IMR-90 (cell line): ENCODE data around the gene BTBD18. TPM values are rescaled to one million over a fixed set of nuclear protein-coding genes. Genes with fewer than 3 reads are reported as not detected.

Experiments used
- ATAC-seq: fragments of 200-7000 bp; cut with Tn5 transposase; 2 replicates; pipeline ENCODE4 v1.9.1; 2020; ENCODE audit warnings: low read depth, mild to moderate bottlenecking, moderate library complexity
- BruUV-seq: library from RNA; stranded (reverse); fragments of 400-500 nt; replicated peaks from 2 replicates; lab custom pipeline; 2021; lab: Mats Ljungman, UMichigan
- CTCF ChIA-PET: fragments of 300-600 bp; formaldehyde crosslinking; extraction: SDS; loops from one replicate; lab custom pipeline; 2021; ENCODE audit warnings: antibody characterized with exemption; lab: Yijun Ruan, JAX
- POLR2A ChIA-PET: fragments of 300-600 bp; sonication (Branson Sonifier 250); formaldehyde crosslinking; loops from one replicate; lab custom pipeline; 2022; ENCODE audit warnings: antibody characterized with exemption; ENCODE audit not compliant: unreplicated experiment; lab: Charles Lee
- DNase-seq: peaks from one replicate; pipeline ENCODE4 v3.0.0; 2013
- H2AFZ ChIP-seq: replicated peaks from 2 replicates; pipeline ENCODE3; 2013; ENCODE audit warnings: low read length, mild to moderate bottlenecking; ENCODE audit not compliant: poor library complexity
- H2AK5ac ChIP-seq: 2 replicates; pipeline ENCODE4 v1.6.1; 2013; ENCODE audit warnings: low read depth, low read length, inconsistent platforms
- H2AK9ac ChIP-seq: replicated peaks from 2 replicates; pipeline ENCODE3; 2013; ENCODE audit warnings: mild to moderate bottlenecking, low read depth, low read length, moderate library complexity; ENCODE audit not compliant: poor library complexity
- H2BK120ac ChIP-seq: 2 replicates; pipeline ENCODE4 v1.6.1; 2013; ENCODE audit warnings: low read depth, low read length, inconsistent platforms
- H2BK15ac ChIP-seq: 3 replicates; pipeline ENCODE4 v1.6.1; 2013; ENCODE audit warnings: low read depth, low read length, inconsistent platforms
- H2BK20ac ChIP-seq: 2 replicates; pipeline ENCODE4 v1.6.1; 2013; ENCODE audit warnings: low read depth, mild to moderate bottlenecking, inconsistent platforms, low read length, moderate library complexity
- H2BK5ac ChIP-seq: 2 replicates; pipeline ENCODE4 v1.6.1; 2013; ENCODE audit warnings: mild to moderate bottlenecking, low read depth, low read length, inconsistent platforms; ENCODE audit not compliant: poor library complexity, severe bottlenecking
- H3K14ac ChIP-seq: replicated peaks from 2 replicates; pipeline ENCODE4 v1.6.1; 2013; ENCODE audit warnings: low read depth, low read length, inconsistent platforms
- H3K18ac ChIP-seq: 2 replicates; pipeline ENCODE4 v1.6.1; 2013; ENCODE audit warnings: low read depth, low read length, control low read depth
- H3K23ac ChIP-seq: 2 replicates; pipeline ENCODE4 v1.6.1; 2013; ENCODE audit warnings: low read depth, low read length, inconsistent platforms
- H3K27ac ChIP-seq: 2 replicates; pipeline ENCODE4 v1.5.1; 2013; ENCODE audit warnings: mild to moderate bottlenecking, control low read depth, low read length; ENCODE audit not compliant: insufficient read depth
- H3K27me3 ChIP-seq: 2 replicates; pipeline ENCODE4 v1.6.1; 2013; ENCODE audit warnings: low read length; ENCODE audit not compliant: control insufficient read depth, insufficient read depth
- H3K36me3 ChIP-seq: 2 replicates; pipeline ENCODE4 v1.6.1; 2013; ENCODE audit warnings: low read length, mixed read lengths; ENCODE audit not compliant: control insufficient read depth, insufficient read depth
- H3K4ac ChIP-seq: 2 replicates; pipeline ENCODE4 v1.6.1; 2013; ENCODE audit warnings: low read depth, low read length, inconsistent platforms
- H3K4me1 ChIP-seq: 2 replicates; pipeline ENCODE4 v1.6.1; 2013; ENCODE audit warnings: low read length, mixed read lengths; ENCODE audit not compliant: control insufficient read depth, insufficient read depth
- H3K4me2 ChIP-seq: 2 replicates; pipeline ENCODE4 v1.6.1; 2013; ENCODE audit warnings: low read depth, mild to moderate bottlenecking, control low read depth, low read length, moderate library complexity
- H3K4me3 ChIP-seq: 2 replicates; pipeline ENCODE4 v1.5.1; 2013; ENCODE audit warnings: low read depth, mild to moderate bottlenecking, control low read depth, low read length, moderate library complexity; ENCODE audit not compliant: insufficient read depth
- H3K56ac ChIP-seq: 2 replicates; pipeline ENCODE4 v1.6.1; 2013; ENCODE audit warnings: low read length, inconsistent platforms; ENCODE audit not compliant: insufficient read depth; ENCODE audit errors: extremely low read depth
- H3K79me1 ChIP-seq, 2 experiments: 2 replicates each; pipeline ENCODE4 v1.6.1; 2013; ENCODE audit warnings: low read length in 2 of 2, inconsistent platforms in 1 of 2, low read depth in 1 of 2
- H3K9ac ChIP-seq: 2 replicates; pipeline ENCODE4 v1.6.1; 2013; ENCODE audit warnings: low read depth, low read length, control low read depth
- H3K9me1 ChIP-seq: 2 replicates; pipeline ENCODE4 v1.6.1; 2013; ENCODE audit warnings: low read length, inconsistent platforms; ENCODE audit not compliant: insufficient read depth
- H3K9me3 ChIP-seq: 2 replicates; pipeline ENCODE4 v1.6.1; 2013; ENCODE audit warnings: low read length; ENCODE audit not compliant: control insufficient read depth, insufficient read depth
- H4K20me1 ChIP-seq: 2 replicates; pipeline ENCODE4 v1.6.1; 2013; ENCODE audit warnings: low read length, inconsistent platforms; ENCODE audit not compliant: insufficient read depth
- H4K5ac ChIP-seq: 2 replicates; pipeline ENCODE4 v1.6.1; 2013; ENCODE audit warnings: mild to moderate bottlenecking, low read depth, low read length, control low read depth
- H4K8ac ChIP-seq, 2 experiments: 2 replicates each; pipeline ENCODE4 v1.6.1; 2013; ENCODE audit warnings: low read depth in 2 of 2, low read length in 2 of 2, control low read depth in 1 of 2, inconsistent platforms in 1 of 2
- H4K91ac ChIP-seq: 2 replicates; pipeline ENCODE4 v1.6.1; 2013; ENCODE audit warnings: low read depth, low read length, inconsistent platforms; ENCODE audit not compliant: insufficient read depth
- CEBPB ChIP-seq: IDR thresholded peaks from 2 replicates; pipeline ENCODE4 v1.6.1; 2012; ENCODE audit warnings: low read depth, low read length, improper control_type of control experiment
- CHD1 ChIP-seq: IDR thresholded peaks from 2 replicates; pipeline ENCODE4 v1.6.1; 2012; ENCODE audit warnings: low read depth, low read length, improper control_type of control experiment
- ELK1 ChIP-seq: fragments of 150-350 bp; IDR thresholded peaks from 2 replicates; pipeline ENCODE4 v1.6.1; 2016; ENCODE audit warnings: low read depth, mild to moderate bottlenecking, low read length, moderate library complexity, borderline replicate concordance
- MAZ ChIP-seq: IDR thresholded peaks from 2 replicates; pipeline ENCODE4 v1.6.1; 2012; ENCODE audit warnings: low read depth, mild to moderate bottlenecking, low read length, improper control_type of control experiment, moderate library complexity, borderline replicate concordance
- POLR2A ChIP-seq: IDR thresholded peaks from 2 replicates; pipeline ENCODE4 v1.6.1; 2012; ENCODE audit warnings: mild to moderate bottlenecking, low read depth, low read length
- RAD21 ChIP-seq: IDR thresholded peaks from 2 replicates; pipeline ENCODE4 v1.6.1; 2012; ENCODE audit warnings: low read length, improper control_type of control experiment
- SMC3 ChIP-seq: fragments of 150-350 bp; IDR thresholded peaks from 2 replicates; pipeline ENCODE4 v1.6.1; 2016; ENCODE audit warnings: low read depth, mild to moderate bottlenecking, antibody characterized with exemption, low read length, moderate library complexity
- WGBS, 2 experiments: methylation state at CpG; one replicate each; pipeline versions ENCODE4 v1.1.5 to v1.1.7; 2013; ENCODE audit warnings: missing lambda C conversion rate in 2 of 2; ENCODE audit not compliant: insufficient read length in 1 of 2; ENCODE audit errors: extremely low coverage in 2 of 2; 5-methylcytosine and 5-hydroxymethylcytosine counted together
- dilution Hi-C: fragments of 300-500 bp; cut with HindIII; formaldehyde crosslinking; loops from one replicate; pipeline ENCODE4 v1.14.3; 2018; ENCODE audit warnings: low sequenced_read_pairs; ENCODE audit not compliant: unreplicated experiment
- in situ Hi-C: fragments of 300-500 bp; cut with MboI; formaldehyde crosslinking; loops from 3 replicates; pipeline ENCODE4 v1.14.3; 2019; ENCODE audit warnings: low sequenced_read_pairs, inconsistent platforms, mixed read lengths
- intact Hi-C: fragments of 100-400 bp; cut with micrococcal nuclease; formaldehyde crosslinking; loops from 2 replicates; pipeline ENCODE4 v1.10.0; 2022
- polyA plus RNA-seq, 3 experiments: library from polyadenylated mRNA; depleted of rRNA; stranded (reverse); fragments of >200 nt; gene quantifications; 2 replicates each; pipeline ENCODE4 v1.2.3, GENCODE V29; 2012; ENCODE audit warnings: low replicate concordance in 1 of 3
- total RNA-seq: library from RNA; depleted of rRNA; stranded (reverse); fragments of >200 nt; gene quantifications from 2 replicates; pipeline ENCODE4 v1.2.3, GENCODE V29; 2012
- TF ChIP-seq, protein P1 (sequence below): fragments of 150-350 bp; IDR thresholded peaks from 2 replicates; pipeline ENCODE4 v1.6.1; 2017; ENCODE audit warnings: mild to moderate bottlenecking, antibody characterized with exemption, low read length, low read depth

Gene BTBD18
- total and polyA plus RNA-seq, 2 of the 4 experiments (the other 2 are of a cell fraction): not detected

GRCh38 chr11:57776577-57777210 lies 25.1 kb upstream of the BTBD18 start:
- POLR2A ChIA-PET: no interaction called here
- no CpG with 5 or more reads among the region's 2 CpGs for WGBS, 2 experiments
- no peak overlapping the region for H4K5ac ChIP-seq
- H4K20me1 ChIP-seq: peaks cover 100% of the 10 kb centered on the region
- peak overlapping the region; percentile 79 for H3K4me2 ChIP-seq
- H3K9me3 ChIP-seq: no peaks in the 10 kb centered on the region
- DNase-seq (no peak), ATAC-seq (no peak)
- CTCF ChIA-PET: interaction anchor here (0.5 kb wide), 1 partner anchor 748 kb away, joined by 3 read pairs; no protein-coding TSS in a partner anchor
- no peak overlapping the region for H2BK15ac ChIP-seq
- H3K36me3 ChIP-seq: peaks cover 4% of the 10 kb centered on the region
- H2AFZ ChIP-seq: no peak overlapping the region
- no peak overlapping the region for H2AK5ac ChIP-seq
- H3K23ac ChIP-seq: no peak overlapping the region
- no peak overlapping the region for H3K56ac ChIP-seq
- H3K18ac ChIP-seq: no peak overlapping the region
- no peak overlapping the region for H2BK20ac ChIP-seq
- 0 out of 4 replicates have a peak overlapping the region, but pooled peaks of 1 of the 2 experiments have one; percentile 6 for H4K8ac ChIP-seq
- H3K4ac ChIP-seq: no peak overlapping the region
- no peak overlapping the region for H2AK9ac ChIP-seq
- intact Hi-C loops (loop anchor here (1.0 to 2.0 kb wide), 2 partner anchors 7 to 14 kb away; no protein-coding TSS in a partner anchor), in situ Hi-C loops (no loop called here), dilution Hi-C loops (no loop called here)
- BruUV-seq: no TSS peak
- no peak for TF ChIP-seq MAZ
- no peak for TF ChIP-seq SMC3
- no peak for TF ChIP-seq CEBPB
- TF ChIP-seq POLR2A: no peak
- TF ChIP-seq CHD1: no peak
- TF ChIP-seq RAD21: no peak
- TF ChIP-seq, protein P1, sequence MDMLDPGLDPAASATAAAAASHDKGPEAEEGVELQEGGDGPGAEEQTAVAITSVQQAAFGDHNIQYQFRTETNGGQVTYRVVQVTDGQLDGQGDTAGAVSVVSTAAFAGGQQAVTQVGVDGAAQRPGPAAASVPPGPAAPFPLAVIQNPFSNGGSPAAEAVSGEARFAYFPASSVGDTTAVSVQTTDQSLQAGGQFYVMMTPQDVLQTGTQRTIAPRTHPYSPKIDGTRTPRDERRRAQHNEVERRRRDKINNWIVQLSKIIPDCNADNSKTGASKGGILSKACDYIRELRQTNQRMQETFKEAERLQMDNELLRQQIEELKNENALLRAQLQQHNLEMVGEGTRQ: no peak
- TF ChIP-seq ELK1: no peak
- peak overlapping the region; percentile 75; the same call in 1 of the 2 replicates for H3K14ac ChIP-seq
- H3K27ac ChIP-seq: peak overlapping the region; percentile 18; the same call in 1 of the 2 replicates
- H2BK5ac ChIP-seq: peak overlapping the region; percentile 23
- H3K9ac ChIP-seq: no peak overlapping the region; the same call in 1 of the 2 replicates
- H2BK120ac ChIP-seq: no peak overlapping the region
- H3K4me1 ChIP-seq: peaks cover 37% of the 10 kb centered on the region
- no peak overlapping the region for H3K4me3 ChIP-seq
- peaks cover 12 to 75% of the 10 kb centered on the region in 2 experiments; a peak in 3 of 4 replicates for H3K79me1 ChIP-seq
- no peak overlapping the region for H4K91ac ChIP-seq
- peaks cover 22% of the 10 kb centered on the region for H3K9me1 ChIP-seq
- H3K27me3 ChIP-seq: no peaks in the 10 kb centered on the region
